CD4-positive, alpha-beta T cell treated with Interleukin-2 at 100 ng/mL for 4 hours (primary cell): ENCODE measurements around the gene UBE2H.

Source experiments
- DNase-seq: peaks from one replicate; pipeline ENCODE4 v3.0.0-alpha.2; 2020; ENCODE audit warnings: low spot score

The UBE2H gene

DNA sequence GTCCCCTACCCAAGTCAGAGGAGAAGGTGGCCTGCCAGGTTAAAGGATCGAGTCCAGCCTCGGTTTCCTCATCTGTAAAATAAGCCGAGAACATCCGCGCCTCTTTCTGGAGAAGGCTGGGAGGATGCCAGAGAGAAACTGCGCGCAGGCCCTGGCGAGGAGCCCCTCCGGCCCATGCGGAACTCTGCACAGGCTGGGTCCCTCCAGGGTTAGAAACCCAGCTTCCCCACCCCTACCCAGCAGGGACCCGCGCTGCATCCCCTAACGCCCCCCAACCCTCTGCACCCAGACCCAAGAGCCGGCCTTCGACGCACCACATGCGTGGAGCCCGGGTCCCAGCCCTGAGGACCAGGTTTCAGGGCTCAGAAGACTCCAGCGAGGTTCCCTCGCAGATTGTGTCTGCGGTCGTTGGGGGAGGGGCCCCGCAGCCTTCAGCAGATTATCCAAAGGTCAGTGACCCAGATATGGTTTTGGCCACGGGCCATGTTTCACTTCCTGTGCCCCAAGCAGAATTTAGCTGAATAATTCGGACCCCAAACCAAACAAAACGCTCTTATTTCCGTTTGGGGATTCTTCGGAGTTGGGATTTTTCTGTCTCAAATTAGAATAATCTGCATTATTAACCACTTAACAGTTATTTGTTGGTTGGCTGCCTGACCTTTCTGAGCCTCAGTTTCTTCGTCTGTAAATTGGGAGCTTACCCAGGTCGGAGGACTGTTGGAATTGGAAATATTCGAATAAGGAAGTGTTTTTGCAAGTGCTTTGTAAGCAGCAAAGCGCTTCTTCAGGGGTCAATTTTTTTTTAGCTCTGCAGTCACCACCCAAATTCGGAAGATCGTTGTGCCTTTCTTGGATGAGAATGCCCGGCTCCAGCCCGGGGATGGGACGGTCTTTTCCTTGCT, 167.7 kb downstream of the UBE2H start:
- no peak for DNase-seq

DNA sequence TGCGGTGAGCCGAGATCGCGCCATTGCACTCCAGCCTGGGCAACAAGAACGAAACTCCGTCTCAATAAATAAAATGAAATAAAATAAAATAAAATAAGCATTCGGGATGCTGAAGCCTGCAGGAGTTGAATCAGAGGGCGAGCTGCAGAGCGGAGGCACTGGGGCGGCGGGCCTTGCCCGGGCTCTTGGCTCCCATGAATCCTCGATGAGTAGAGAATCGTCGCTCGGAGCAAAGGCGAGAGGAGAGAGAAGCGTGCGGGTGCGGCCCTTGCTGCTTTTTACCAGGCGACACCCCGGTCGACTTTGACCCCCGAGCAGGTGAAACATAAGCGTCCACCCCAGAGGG, 168.3 kb downstream of the UBE2H start:
- DNase-seq = no peak

DNA sequence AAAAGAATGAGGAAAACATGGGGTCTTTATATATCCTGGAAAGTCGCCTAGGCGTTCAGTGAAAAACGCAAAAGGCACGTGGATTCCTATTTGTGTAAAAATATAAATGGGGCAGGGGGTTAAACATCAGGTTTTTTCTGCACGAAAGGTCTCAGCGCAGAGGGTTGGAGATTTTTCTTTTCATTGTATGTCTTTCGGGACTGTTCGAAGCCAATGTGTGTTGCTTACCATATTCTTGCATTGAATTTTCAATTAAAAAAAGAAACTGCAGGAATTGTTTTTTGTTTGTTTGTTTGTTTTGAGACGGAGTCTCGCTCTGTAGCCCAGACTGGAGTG, 169.2 kb downstream of the UBE2H start:
- no peak for DNase-seq

DNA sequence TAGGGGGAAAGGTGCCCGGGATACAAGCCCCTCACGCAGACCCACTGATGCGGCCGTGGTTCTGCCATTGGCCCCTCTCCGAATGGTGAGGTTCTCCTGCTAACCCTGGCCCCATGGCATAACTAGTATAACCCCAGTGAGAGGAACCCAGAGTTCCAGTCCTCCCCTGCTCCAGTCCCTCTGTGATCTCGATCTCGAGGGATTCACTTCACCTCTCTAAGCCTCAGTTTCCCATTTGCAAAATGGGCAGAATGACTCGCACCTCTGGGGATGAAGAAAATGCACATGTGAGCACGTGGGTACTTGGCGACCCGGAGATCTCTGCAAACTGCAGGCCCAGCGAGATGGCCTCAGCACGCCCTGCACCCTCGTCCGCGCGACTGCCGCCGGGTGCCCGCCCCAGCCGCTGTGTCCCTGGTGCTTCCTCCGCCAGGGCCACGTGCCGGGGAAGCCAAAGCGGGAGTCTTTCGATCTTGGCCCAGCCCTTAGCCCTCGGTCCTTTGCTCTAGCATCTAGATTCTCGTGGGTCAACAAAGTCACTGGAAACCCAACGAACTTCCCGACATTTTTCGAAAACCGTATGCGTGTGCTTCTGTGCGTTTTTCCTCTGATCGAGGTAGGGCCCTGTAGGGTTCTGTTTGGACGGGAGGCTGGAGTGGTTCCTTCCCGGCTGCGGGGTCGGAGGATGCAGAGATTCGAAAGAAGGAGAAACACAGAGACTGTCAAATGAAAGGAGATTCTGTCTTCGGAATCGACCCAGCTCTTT, 169.8 kb downstream of the UBE2H start:
- no peak for DNase-seq

DNA sequence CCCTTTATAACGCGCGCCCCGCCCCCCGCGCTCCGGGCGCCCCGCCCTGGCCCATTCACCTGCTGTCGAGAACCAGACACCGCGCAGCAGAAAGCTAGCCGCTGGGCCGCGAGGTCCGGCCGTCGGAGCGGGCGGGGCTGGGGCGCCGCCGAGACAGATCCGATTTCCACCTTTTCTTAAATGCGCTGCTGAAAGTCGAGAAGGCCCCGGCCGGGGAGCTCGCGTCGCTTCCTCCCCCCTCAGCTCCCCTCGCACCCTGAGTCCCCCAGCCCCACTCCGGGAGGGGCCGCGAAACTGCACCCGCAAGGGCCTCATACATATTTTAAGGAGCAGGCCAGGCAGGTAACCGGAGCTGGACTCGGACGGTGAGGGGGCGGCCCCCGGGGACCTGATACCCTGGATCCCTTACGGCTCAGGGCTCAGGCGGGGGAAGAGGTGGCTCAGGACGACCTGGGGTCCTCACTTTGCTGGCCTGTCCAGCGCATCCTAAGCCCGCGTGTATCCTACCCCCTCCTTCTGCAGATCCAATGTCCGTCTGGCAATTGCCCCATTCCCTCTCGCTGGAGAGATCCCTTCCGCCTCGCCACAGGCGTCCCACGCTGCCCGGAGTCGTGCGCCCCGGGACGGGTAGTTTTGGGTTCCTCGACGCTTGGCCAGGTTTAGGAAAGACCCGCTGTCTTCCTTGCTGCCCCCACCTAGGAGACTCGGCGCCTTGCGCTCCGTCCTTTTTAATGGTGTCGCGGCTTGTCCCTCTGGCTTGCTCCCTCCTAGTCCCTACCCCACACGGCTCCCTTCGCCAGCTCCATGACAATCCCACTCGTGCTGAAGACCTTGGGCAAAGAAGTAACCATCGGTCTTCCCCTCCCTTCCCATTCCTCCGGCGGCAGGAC, 170.6 kb downstream of the UBE2H start:
- DNase-seq = no peak

DNA sequence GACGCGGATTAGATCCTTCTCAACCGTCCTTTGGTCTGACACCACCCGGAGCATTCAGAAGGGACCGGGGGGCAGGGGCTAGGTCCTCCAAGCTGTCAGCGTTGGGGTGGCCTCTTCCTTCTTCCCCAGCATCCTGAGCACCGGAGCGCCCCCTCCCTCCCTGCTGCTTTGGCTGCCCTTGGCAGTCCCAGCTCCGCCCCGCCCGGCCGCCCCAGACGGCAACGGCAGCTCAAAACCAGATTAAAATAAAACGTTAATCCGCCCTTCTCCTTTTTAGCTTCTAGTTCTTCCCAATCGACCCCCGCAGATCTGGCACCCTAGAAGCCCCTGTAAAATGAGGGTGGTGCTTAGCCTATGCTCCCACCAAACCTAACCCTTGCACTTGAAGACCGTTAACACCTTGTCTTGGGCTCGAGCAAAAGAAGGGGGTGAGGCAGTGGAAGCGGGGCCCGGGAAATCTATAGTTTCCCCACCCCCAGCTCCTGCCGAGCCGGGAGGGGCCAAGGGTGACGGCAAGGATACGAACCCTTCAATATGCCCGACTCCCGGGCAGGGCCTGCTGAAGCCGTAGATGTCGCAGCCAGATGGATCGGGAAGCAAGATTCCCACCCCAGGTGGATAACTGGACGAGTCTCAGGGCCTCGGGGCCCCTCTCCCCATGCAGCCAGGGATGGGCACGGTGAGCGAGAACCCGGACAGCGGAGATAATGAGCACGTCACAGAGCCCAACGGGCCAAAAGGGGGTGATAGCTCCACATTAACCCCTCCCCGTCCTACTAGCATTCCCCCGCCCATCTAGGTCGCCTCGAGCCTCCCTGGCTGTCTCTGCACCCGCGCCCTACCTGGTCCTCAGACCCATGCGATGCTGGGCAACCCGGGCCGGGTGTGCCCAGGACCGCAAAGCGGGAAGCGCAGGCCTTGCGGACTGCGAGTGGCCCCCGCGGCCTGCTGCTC, 171.5 kb downstream of the UBE2H start:
- no peak for DNase-seq
